Adrenal gland (tissue), 12 donors: ENCODE results near the gene CTXN3. TPM values are rescaled to one million over a fixed set of nuclear protein-coding genes. Genes with fewer than 3 reads are reported as not detected.

Experiments used
- DNase-seq, 7 donors: peaks; one replicate each; pipeline ENCODE4 v3.0.0-alpha.2; 2019 to 2020
- H3K27ac ChIP-seq, 5 donors: fragments of 200-600 bp; sonication (generic) in 4 of 5; 1 replicate in 3 of 5; 2 replicates in 2 of 5; pipeline versions ENCODE4 v1.5.1 to v1.8.0; 2016 to 2020; ENCODE audit warnings: mild to moderate bottlenecking in 1 of 5
- H3K27me3 ChIP-seq: fragments of 200-600 bp; 2 replicates; pipeline ENCODE4 v1.8.0; 2021
- H3K36me3 ChIP-seq, 2 donors: fragments of 200-600 bp; replicated peaks in 1 of 2; 1 replicate in 1 of 2; 2 replicates in 1 of 2; pipeline versions ENCODE4 v1.5.1 to v1.8.0; 2018 to 2022
- H3K4me1 ChIP-seq, 2 donors: fragments of 200-600 bp; replicated peaks in 1 of 2; 1 replicate in 1 of 2; 2 replicates in 1 of 2; pipeline versions ENCODE4 v1.5.1 to v1.8.0; 2018 to 2021
- H3K4me3 ChIP-seq, 4 donors: fragments of 200-600 bp; sonication (generic) in 3 of 4; one replicate each; pipeline ENCODE4 v1.5.1; 2016 to 2018
- H3K9me3 ChIP-seq, 3 donors: fragments of 200-600 bp; sonication (generic) in 1 of 3; replicated peaks in 1 of 3; 1 replicate in 2 of 3; 2 replicates in 1 of 3; pipeline versions ENCODE4 v1.5.1 to v1.8.0; 2016 to 2021
- POLR2A ChIP-seq, 2 donors: fragments of 450-650 bp; IDR thresholded peaks; one replicate each; pipeline ENCODE4 v1.6.1; 2017; ENCODE audit warnings: antibody characterized with exemption in 2 of 2, mild to moderate bottlenecking in 2 of 2, moderate library complexity in 1 of 2
- WGBS, 4 donors: extraction: QIAGEN DNeasy Blood & Tissue Kit in 2 of 4; methylation state at CpG; one replicate each; pipeline versions ENCODE4 v1.1.5 to v1.1.7; 2013 to 2017; 5-methylcytosine and 5-hydroxymethylcytosine counted together
- intact Hi-C, 2 donors: fragments of 100-400 bp; cut with DNase I; formaldehyde crosslinking; loops; one replicate each; pipeline versions ENCODE4 v1.14.1 to v1.15.0; 2022 to 2023
- polyA plus RNA-seq, 3 donors: library from polyadenylated mRNA; stranded (reverse); fragments of 200-250 nt in 2 of 3; fragments of 350-450 nt in 1 of 3; fragmentation: Illumina TruSeq in 1 of 3; extraction: RNeasy Lipid Tissue Mini Kit (QIAGEN cat#74804) in 1 of 3; gene quantifications; one replicate each; pipeline ENCODE4 v1.2.3, GENCODE V29; 2013 to 2014
- total RNA-seq, 9 donors: library from RNA; depleted of rRNA in 4 of 9; stranded (reverse); fragments of >200 nt in 4 of 9; fragments of 120-200 nt in 1 of 9; fragmentation: NEBNext Ultra II Directional in 1 of 9; extraction: Animal tissue kit (Norgen Biotek cat#: 25700) in 1 of 9; gene quantifications; one replicate each; pipeline versions ENCODE4 v1.1.0 to v1.2.4, GENCODE V29; 2013 to 2023
- TF ChIP-seq, protein P1 (sequence below), 6 experiments: fragments of 450-650 bp in 4 of 6; fragments of 200-600 bp in 2 of 6; sonication (generic) in 1 of 6; IDR thresholded peaks; 1 replicate in 5 of 6; 2 replicates in 1 of 6; pipeline versions ENCODE4 v1.5.1 to v1.8.0; 2016 to 2021; ENCODE audit warnings: antibody characterized with exemption in 6 of 6, mild to moderate bottlenecking in 2 of 6, moderate library complexity in 1 of 6
- donor health status: healthy with polysubstance abuse.
- donor health status: Bipolar disorder and iron deficiency.
- donor health status: DM: yes; HTN: yes; CAD: no.
- donor health status: DM: no; HTN: no; CAD: no.
- donor health status: DM: no; HTN: no; CAD: no.
- donor health status: DM: yes; HTN: yes; CAD: no.

Gene CTXN3
- total and polyA plus RNA-seq, 12 donors: not detected

- 83 to 92% (median 87%) methylated on average over 2 of the region's 2 CpGs for WGBS, 4 donors
- no peak for DNase-seq
- intact Hi-C loops: no loop called here
- TF ChIP-seq, protein P1, sequence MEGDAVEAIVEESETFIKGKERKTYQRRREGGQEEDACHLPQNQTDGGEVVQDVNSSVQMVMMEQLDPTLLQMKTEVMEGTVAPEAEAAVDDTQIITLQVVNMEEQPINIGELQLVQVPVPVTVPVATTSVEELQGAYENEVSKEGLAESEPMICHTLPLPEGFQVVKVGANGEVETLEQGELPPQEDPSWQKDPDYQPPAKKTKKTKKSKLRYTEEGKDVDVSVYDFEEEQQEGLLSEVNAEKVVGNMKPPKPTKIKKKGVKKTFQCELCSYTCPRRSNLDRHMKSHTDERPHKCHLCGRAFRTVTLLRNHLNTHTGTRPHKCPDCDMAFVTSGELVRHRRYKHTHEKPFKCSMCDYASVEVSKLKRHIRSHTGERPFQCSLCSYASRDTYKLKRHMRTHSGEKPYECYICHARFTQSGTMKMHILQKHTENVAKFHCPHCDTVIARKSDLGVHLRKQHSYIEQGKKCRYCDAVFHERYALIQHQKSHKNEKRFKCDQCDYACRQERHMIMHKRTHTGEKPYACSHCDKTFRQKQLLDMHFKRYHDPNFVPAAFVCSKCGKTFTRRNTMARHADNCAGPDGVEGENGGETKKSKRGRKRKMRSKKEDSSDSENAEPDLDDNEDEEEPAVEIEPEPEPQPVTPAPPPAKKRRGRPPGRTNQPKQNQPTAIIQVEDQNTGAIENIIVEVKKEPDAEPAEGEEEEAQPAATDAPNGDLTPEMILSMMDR (IDR thresholded peaks at IDR 0.05): no peak
- TF ChIP-seq POLR2A (IDR thresholded peaks at IDR 0.05): no peak
- no peaks in the 10 kb centered on the region for H3K27me3 ChIP-seq
- no peaks in the 10 kb centered on the region for H3K9me3 ChIP-seq
- H3K4me3 ChIP-seq: no peak overlapping the region
- H3K36me3 ChIP-seq: no peaks in the 10 kb centered on the region
- no peak overlapping the region for H3K27ac ChIP-seq
- H3K4me1 ChIP-seq: no peaks in the 10 kb centered on the region
Measured at GRCh38 chr5:127642949-127643348, 5.9 kb upstream of the CTXN3 start.

GRCh38 chr5:127643607-127644006, 5.3 kb upstream of the CTXN3 start:
- 59 to 81% (median 79%) methylated on average over 1 of the region's 1 CpG for WGBS, 4 donors
- TF ChIP-seq, protein P1 (IDR thresholded peaks at IDR 0.05): no peak
- Histone ChIP-seq H3K27me3 (no peaks in the 10 kb centered on the region), H3K4me1 (no peaks in the 10 kb centered on the region), H3K9me3 (no peaks in the 10 kb centered on the region), H3K27ac (no peak overlapping the region), H3K36me3 (no peaks in the 10 kb centered on the region), H3K4me3 (no peak overlapping the region)
- intact Hi-C loops: no loop called here
- no peak for DNase-seq

GRCh38 chr5:127645300-127645726, 3.6 kb upstream of the CTXN3 start:
- no peaks in the 10 kb centered on the region for H3K4me1 ChIP-seq
- no peaks in the 10 kb centered on the region for H3K36me3 ChIP-seq
- DNase-seq: no peak
- H3K27ac ChIP-seq: no peak overlapping the region
- no peak overlapping the region for H3K4me3 ChIP-seq
- WGBS, 4 donors: 74 to 84% (median 79%) methylated on average over 2 of the region's 2 CpGs
- no peaks in the 10 kb centered on the region for H3K9me3 ChIP-seq
- no peaks in the 10 kb centered on the region for H3K27me3 ChIP-seq
- TF ChIP-seq POLR2A (IDR thresholded peaks at IDR 0.05): no peak
- TF ChIP-seq, protein P1 (IDR thresholded peaks at IDR 0.05): no peak
- intact Hi-C loops: no loop called here

DNA sequence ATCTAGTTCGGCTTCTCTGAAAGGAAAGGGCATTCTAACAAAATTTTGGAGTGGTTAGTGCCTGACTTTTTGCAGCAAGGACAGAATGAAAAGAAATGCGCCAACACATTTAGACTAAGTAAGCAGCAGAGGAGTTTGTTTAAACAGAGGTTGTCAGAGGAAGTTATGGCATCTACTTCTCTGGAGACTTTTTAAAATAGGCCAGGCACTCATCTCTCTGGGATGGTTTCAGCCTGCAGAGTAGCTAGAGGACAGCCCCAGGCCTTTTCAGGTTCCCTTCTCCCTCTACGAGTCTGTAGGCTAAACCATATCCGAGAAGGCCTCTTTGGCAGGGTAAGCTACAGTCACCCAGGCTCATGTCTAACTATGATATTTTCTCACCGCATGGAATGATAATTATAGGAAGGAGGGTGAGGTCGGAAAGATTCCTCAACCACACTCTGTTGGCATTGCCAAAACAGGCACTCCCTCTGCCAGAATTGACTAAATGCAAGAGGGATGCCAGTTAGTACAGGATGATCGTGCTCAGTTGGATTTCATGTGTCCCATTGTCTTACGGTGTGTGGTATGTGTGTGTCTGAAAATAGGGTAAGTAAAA, 1.4 kb upstream of the CTXN3 start:
- 85 to 96% (median 91%) methylated on average over 8 of the region's 8 CpGs for WGBS, 4 donors
- Histone ChIP-seq H3K4me1 (no peaks in the 10 kb centered on the region), H3K27ac (no peak overlapping the region)

DNA sequence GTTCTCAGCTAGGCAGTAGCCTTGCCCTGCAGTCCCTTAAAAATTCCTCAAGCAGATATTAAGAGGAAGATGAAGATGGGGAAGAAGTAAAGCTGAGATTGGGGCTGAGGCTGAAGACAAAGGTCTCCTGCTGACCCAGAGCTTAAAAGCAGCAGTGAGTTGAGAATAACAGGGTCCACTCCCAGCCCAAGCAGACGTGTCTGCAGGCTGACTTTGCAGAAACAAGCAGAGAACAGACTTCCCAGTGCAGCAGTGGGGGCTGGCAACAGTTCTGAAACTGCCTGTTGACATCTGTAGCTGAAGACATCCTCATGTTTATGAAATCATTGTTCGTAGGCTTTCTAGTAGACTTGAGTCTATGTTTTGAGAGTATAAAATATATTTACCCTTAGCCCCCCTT, 1.1 kb downstream of the CTXN3 start:
- no peaks in the 10 kb centered on the region for H3K36me3 ChIP-seq
- 30 to 35% (median 33%) methylated on average over 2 of the region's 2 CpGs for WGBS, 4 donors
- no peak overlapping the region for H3K4me3 ChIP-seq
- DNase-seq: no peak
- H3K9me3 ChIP-seq: no peaks in the 10 kb centered on the region
- intact Hi-C loops: no loop called here
- H3K27me3 ChIP-seq: no peaks in the 10 kb centered on the region
- TF ChIP-seq, protein P1 (IDR thresholded peaks at IDR 0.05): no peak
- no peak for TF ChIP-seq POLR2A (IDR thresholded peaks at IDR 0.05)
- no peaks in the 10 kb centered on the region for H3K4me1 ChIP-seq
- no peak overlapping the region for H3K27ac ChIP-seq

More for the DNA sequence above, 1.4 kb upstream of the CTXN3 start:
- H3K9me3 ChIP-seq: no peaks in the 10 kb centered on the region
- no peak overlapping the region for H3K4me3 ChIP-seq
- no peak for DNase-seq
- no peak for TF ChIP-seq POLR2A (IDR thresholded peaks at IDR 0.05)
- no peaks in the 10 kb centered on the region for H3K27me3 ChIP-seq
- intact Hi-C loops: no loop called here
- no peaks in the 10 kb centered on the region for H3K36me3 ChIP-seq
